Activated naive CD4-positive, alpha-beta T cell treated with Interleukin-2 at 50 U/mL for 16 hours (primary cell): Measurements from ENCODE around the gene WNT7B.

Source experiments
- DNase-seq: peaks from one replicate; pipeline ENCODE4 v3.0.0-alpha.2; 2020

The WNT7B gene

GRCh38 chr22:45903355-45904135 lies 73.4 kb downstream of the WNT7B start:
- DNase-seq: no peak

GRCh38 chr22:45897736-45898135 lies 79.2 kb downstream of the WNT7B start:
- DNase-seq: no peak

- no peak for DNase-seq
Measured at GRCh38 chr22:45896964-45897538, 79.9 kb downstream of the WNT7B start.

- DNase-seq: no peak
Measured at GRCh38 chr22:45896153-45896951, 80.6 kb downstream of the WNT7B start.

GRCh38 chr22:45895436-45896152 lies 81.4 kb downstream of the WNT7B start:
- no peak for DNase-seq

- DNase-seq: no peak
Measured at GRCh38 chr22:45893516-45893915, 83.4 kb downstream of the WNT7B start.

- no peak for DNase-seq
Measured at GRCh38 chr22:45892681-45893461, 84.1 kb downstream of the WNT7B start.

- no peak for DNase-seq
Measured at GRCh38 chr22:45891996-45892621, 84.9 kb downstream of the WNT7B start.

GRCh38 chr22:45891471-45891995 lies 85.4 kb downstream of the WNT7B start:
- no peak for DNase-seq

- no peak for DNase-seq
Measured at GRCh38 chr22:45891021-45891421, 85.9 kb downstream of the WNT7B start.

- DNase-seq: no peak
Measured at GRCh38 chr22:45890351-45890635, 86.7 kb downstream of the WNT7B start.

GRCh38 chr22:45889539-45890350 lies 87.2 kb downstream of the WNT7B start:
- no peak for DNase-seq

- no peak for DNase-seq
Measured at GRCh38 chr22:45889093-45889538, 87.8 kb downstream of the WNT7B start.

GRCh38 chr22:45888221-45889092 lies 88.5 kb downstream of the WNT7B start:
- no peak for DNase-seq

- no peak for DNase-seq
Measured at GRCh38 chr22:45887202-45888131, 89.5 kb downstream of the WNT7B start.

- DNase-seq: no peak
Measured at GRCh38 chr22:45886540-45886939, 90.4 kb downstream of the WNT7B start.

- DNase-seq: no peak
Measured at GRCh38 chr22:45885941-45886395, 91.0 kb downstream of the WNT7B start.

GRCh38 chr22:45885171-45885840 lies 91.7 kb downstream of the WNT7B start:
- DNase-seq: no peak
